AG09319 (cell line): ENCODE measurements around the gene ZNF787.
"Not testable (repeated sequence)": the region's sequence is repeated elsewhere in the genome, so short reads cannot be mapped to it uniquely, and the experiment has no call there.

Source experiments
- DNase-seq: peaks from one replicate; pipeline ENCODE4 v3.0.0-alpha.2; 2010; ENCODE audit warnings: low read depth; ENCODE audit errors: extremely low read depth
- CTCF ChIP-seq: IDR thresholded peaks from 2 replicates; pipeline ENCODE4 v1.5.1; 2011; ENCODE audit warnings: low read depth, mild to moderate bottlenecking, inconsistent platforms, low read length, moderate library complexity

ZNF787 gene

GRCh38 chr19:56103027-56103614 is 18.0 kb downstream of the ZNF787 start:
- TF ChIP-seq CTCF: no peak
- DNase-seq: no peak

GRCh38 chr19:56101746-56102535 is 19.2 kb downstream of the ZNF787 start:
- DNase-seq: no peak
- no peak for TF ChIP-seq CTCF

- TF ChIP-seq CTCF: no peak
- no peak for DNase-seq
These were observed 20.0 kb downstream of the ZNF787 start for GRCh38 chr19:56101095-56101494.

GRCh38 chr19:56099638-56100539 is 21.2 kb downstream of the ZNF787 start:
- no peak for DNase-seq
- no peak for TF ChIP-seq CTCF

- TF ChIP-seq CTCF: no peak
- DNase-seq: no peak
These were observed 22.1 kb downstream of the ZNF787 start for GRCh38 chr19:56098731-56099568.

GRCh38 chr19:56098237-56098636 is 22.9 kb downstream of the ZNF787 start:
- not testable (repeated sequence) for DNase-seq

- no peak for TF ChIP-seq CTCF
- DNase-seq: no peak
These were observed 23.3 kb downstream of the ZNF787 start for GRCh38 chr19:56097776-56098175.
